Measurements from ENCODE around the gene CHRM5. TPM values are rescaled to one million over a fixed set of nuclear protein-coding genes. Genes with fewer than 3 reads are reported as not detected.

Gene CHRM5
- total and polyA plus RNA-seq, 9 of the 15 experiments (the other 6 are each of a cell fraction or from before 2014, with no cell fraction given), result not detected

GRCh38 chr15:34101366-34102174 lies 133.3 kb downstream of the CHRM5 start, which contains the start of the genes EMC7 and PGBD4 (continued):
- peak; percentile 97 for TF ChIP-seq HCFC1 (IDR thresholded peaks at IDR 0.05; ENCODE audit: low read depth, low read length)
- TF ChIP-seq BHLHE40 (IDR thresholded peaks at IDR 0.05; ENCODE audit: low read length), result peak; percentile 55
- no peak for TF ChIP-seq KAT8 (IDR thresholded peaks at IDR 0.05; ENCODE audit: low read depth)
- TF ChIP-seq ASH1L (IDR thresholded peaks at IDR 0.05; ENCODE audit: borderline replicate concordance, low read depth, partially characterized antibody), result peak; percentile 67
- no peak for TF ChIP-seq ZNF561 (CRISPR knock-in tag; conservative IDR thresholded peaks at IDR 0.05)
- TF ChIP-seq ZNF384 (IDR thresholded peaks at IDR 0.05; ENCODE audit: low read depth, low read length), result 0 out of 2 replicates have a peak, but pooled peaks have one; percentile 2
- TF ChIP-seq ZNF75A (CRISPR knock-in tag; IDR thresholded peaks at IDR 0.05), result no peak
- TF ChIP-seq PATZ1 (CRISPR knock-in tag; IDR thresholded peaks at IDR 0.05; ENCODE audit: borderline replicate concordance), result no peak
- TF ChIP-seq CBX1 (IDR thresholded peaks at IDR 0.05; ENCODE audit: low read depth), result no peak
- TF ChIP-seq BRD4 (IDR thresholded peaks at IDR 0.05), result no peak
- TF ChIP-seq ZBTB33 (CRISPR knock-in tag; IDR thresholded peaks at IDR 0.05), result no peak; the same call in 1 of the 2 replicates
- peak; percentile 41; the same call in 1 of the 2 replicates for TF ChIP-seq STAT6 (CRISPR knock-in tag; IDR thresholded peaks at IDR 0.05)
- TF ChIP-seq ZNF707 (CRISPR knock-in tag; conservative IDR thresholded peaks at IDR 0.05), result no peak
- TF ChIP-seq TSHZ1 (CRISPR knock-in tag; IDR thresholded peaks at IDR 0.05), result no peak
- no peak for TF ChIP-seq ZSCAN29 (IDR thresholded peaks at IDR 0.05)
- TF ChIP-seq SIN3A (IDR thresholded peaks at IDR 0.05; ENCODE audit: borderline replicate concordance in 2 of 2, control insufficient read depth in 1 of 2, low read depth in 2 of 2, low read length in 2 of 2), result peak in 1 of 2 experiments; percentile 91; a peak in 1 of 4 replicates

Data from K562 (cell line).